ENCODE measurements around the gene CAB39L.

The CAB39L gene

GRCh38 chr13:49443704-49444523, at the start of gene CAB39L, which contains the start of gene SETDB2:
Gene CAB39L, minus strand, starts transcription at chr13:49444064. Its CDS starts 61,154 bp downstream, at chr13:49382910.
Gene SETDB2, plus strand, starts transcription at chr13:49444274. Its CDS starts 7,620 bp downstream, at chr13:49451894.
- peak; percentile 100 for DNase-seq

GRCh38 chr13:49488563-49488962, 44.7 kb upstream of the CAB39L start:
- no peak for DNase-seq

DNA sequence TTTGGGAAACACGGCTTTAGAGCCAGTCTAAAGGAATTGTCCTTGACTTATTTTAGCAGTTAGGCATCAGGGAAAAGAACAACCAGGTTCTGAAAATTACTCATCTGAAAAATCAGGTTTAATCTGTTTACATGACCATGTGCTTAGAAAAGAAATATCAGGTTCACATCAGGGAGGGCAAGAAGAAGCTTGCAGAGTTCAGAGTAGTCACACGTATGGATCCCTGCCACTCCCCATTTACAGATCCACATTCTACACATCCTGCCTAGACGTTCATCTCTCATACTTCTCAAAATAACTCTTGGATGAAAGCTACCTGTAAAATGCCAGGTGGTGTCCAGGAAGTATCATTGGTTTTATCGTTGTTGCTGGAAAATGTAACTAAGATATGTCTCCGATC, 37.9 kb upstream of the CAB39L start:
- DNase-seq, result no peak

GRCh38 chr13:49476529-49476928, 32.7 kb upstream of the CAB39L start:
- no peak for DNase-seq

GRCh38 chr13:49472186-49472585, 28.3 kb upstream of the CAB39L start:
- DNase-seq, result no peak

GRCh38 chr13:49466292-49466838, 22.5 kb upstream of the CAB39L start:
- no peak for DNase-seq

DNA sequence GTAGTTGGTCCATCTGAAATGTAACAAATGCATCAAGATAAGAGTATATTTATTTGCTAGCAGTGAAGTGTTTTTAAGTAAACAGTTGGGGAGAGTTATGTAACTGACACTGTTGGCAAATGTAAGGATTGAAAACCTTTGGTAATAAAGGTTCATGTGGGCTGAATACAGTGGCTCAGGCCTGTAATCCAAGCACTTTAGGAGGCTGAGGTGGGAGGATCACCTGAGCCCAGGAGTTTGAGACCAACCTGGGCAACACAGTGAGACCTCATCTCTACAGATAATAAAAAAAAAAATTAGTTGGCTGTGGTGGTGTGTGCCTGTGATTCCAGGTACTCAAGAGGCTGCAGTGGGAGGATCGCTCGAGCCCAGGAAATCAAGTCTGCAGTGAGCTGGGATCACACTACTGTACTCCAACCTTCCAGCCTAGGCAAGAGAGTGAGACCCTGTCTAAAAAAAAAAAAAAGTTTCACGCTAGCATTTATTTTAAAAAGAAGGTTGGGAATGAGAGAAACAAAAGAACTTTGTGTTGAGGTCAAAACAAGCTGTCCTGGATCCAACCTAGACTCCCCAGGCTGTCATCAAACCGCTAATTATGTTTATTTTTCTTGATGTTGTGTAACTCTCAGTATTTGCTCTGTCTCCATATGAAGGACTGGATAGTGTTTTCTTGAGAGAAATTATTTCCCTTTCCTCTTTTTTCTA, 20.9 kb upstream of the CAB39L start:
- DNase-seq, result no peak

- no peak for DNase-seq
These were observed 20.2 kb upstream of the CAB39L start for GRCh38 chr13:49464085-49464484.

DNA sequence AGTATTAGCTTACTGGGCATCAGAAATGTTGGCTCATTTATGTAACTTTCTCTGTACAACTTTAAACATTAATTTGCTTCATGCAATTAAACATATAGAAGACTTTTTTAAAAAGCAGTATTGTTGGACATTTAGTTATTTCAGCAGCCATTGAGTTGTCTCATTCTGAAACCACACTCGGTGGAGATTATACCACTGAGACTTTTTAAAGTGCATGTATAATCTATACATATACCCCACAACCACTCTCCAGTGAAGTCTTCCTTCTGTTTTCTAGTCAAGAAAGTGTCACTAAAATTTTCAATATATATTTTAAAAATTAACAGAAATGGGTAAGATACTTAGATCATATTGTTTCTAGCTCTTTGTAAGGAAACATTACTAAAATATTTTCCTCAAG, 15.7 kb upstream of the CAB39L start:
- DNase-seq, result no peak

GRCh38 chr13:49457221-49457620, 13.4 kb upstream of the CAB39L start:
- no peak for DNase-seq

- DNase-seq, result no peak
These were observed 12.3 kb upstream of the CAB39L start for GRCh38 chr13:49456156-49456555.

GRCh38 chr13:49455007-49455398, 11.1 kb upstream of the CAB39L start:
- DNase-seq, result no peak

DNA sequence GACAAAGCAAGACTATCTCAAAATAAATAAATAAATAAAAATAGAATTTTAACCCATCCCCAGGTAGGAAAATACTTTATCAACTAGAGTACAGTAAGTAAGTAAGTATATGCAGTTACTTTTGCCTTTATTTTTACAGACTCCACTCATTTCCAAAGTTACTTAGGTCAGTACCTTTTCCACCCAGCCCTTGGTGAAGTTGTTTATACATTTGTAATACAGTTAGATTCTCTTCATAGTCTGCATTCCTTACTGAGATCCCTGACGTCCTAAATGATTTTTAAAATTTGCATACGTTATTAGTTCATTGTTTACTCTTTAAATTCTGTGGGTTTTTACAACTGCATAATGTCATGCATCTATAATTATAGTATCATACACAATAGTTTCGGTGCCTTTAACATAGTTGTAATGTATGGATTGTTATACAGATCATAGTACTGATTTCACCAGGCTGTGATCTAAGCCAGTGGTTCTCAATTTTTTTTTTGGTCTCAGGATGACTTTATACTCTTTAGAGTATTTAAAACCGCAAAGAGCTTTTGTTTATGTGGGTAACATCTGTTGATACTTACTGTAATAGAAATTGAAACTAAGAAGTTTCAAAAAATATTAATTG, 10.6 kb upstream of the CAB39L start:
- DNase-seq, result no peak

- DNase-seq, result no peak
These were observed 9.6 kb upstream of the CAB39L start for GRCh38 chr13:49453465-49453864.

DNA sequence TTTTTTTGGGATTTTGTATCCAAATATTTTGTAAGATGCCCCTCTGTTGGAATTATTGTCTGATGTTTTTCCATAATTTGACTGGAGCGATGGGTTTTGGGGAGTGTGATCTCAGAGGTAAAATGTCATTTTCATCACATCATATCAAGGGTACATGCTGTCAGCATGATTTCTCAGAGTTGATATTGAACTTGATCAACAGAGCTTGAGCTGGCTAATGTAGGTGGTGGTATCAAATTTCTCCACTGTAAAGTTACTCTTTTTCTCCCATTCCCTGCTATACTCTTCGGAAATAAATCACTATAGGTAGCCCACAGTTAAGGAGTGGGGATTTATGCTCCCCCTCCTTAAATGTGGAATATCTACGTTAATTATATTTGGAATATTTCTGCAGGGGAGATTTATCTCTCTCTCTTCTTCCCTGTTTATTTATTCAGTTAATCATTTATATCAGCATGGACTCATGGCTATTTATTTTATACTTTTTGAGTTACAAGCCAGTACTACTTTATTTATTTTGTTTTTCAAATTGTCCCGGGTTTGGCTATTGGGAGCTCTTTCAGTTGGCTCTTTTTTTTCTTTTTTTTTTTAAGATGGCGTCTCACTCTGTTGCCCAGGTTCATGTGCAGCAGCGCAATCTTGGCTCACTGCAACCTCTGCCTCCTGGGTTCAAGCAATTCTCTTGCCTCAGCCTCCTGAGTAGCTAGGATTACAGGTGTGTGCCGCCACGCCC, 9.0 kb upstream of the CAB39L start:
- no peak for DNase-seq

- no peak for DNase-seq
These were observed 6.4 kb upstream of the CAB39L start for GRCh38 chr13:49450105-49450819.

DNA sequence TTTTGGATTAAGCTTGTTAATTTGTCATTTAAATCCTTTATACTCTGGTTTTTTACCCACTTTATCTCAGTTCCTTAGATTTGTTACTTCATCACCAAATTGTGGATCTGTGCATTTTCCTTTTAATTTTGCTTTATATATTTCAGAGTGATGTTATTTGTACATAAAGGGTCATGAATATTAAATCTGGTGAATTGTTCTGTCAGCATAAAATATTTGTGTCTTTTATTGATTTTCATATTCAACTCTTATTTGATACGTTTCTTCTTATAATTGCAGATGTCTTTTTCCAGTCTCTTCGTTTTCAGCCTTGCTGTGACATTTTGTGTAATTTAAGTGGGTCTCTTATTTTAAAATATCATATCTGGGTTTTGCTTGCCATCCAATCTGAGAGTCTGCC, 4.9 kb upstream of the CAB39L start:
- DNase-seq, result no peak

- DNase-seq, result no peak
These were observed 2.6 kb upstream of the CAB39L start for GRCh38 chr13:49446473-49446872.

- peak; percentile 22 for DNase-seq
These were observed 896 bp upstream of the CAB39L start for GRCh38 chr13:49444524-49445395.

DNA sequence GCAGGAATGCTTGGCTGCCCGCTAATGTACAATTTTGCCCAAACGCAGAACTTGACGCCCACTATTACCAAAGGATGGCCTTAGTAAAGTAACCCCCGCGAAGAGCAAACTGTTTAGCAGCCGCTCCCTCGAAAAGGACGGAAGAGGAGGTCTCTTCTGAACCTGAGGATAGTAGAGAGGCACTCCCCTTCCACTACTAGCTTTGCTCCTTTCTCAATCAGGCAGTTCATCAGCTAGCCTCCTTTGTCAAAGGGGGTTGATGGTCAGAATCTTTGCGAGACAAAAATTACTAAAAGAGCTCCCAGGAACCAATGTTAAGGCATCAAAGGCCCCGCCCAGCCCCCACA, 534 bp downstream of the CAB39L start:
- no peak for DNase-seq

DNA sequence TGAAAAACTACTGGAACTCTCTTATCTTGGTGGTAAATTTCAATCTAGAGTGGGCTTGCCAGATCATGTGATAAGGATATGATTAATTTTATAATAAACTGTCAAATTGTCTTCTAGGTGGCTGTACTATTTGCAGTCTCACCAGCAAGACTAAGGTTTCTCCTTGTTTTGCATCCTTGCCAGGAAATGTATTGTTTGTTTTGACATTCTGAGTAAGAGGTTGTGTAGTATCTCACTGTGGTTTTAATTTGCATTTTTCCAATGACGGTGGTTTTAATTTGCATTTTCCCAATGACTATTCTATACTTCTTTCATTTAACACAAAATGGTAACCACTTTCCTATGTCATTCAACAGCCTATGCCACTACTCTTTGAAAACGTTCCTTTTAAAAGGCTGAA, 2.0 kb downstream of the CAB39L start:
- DNase-seq, result no peak

Measured in femur (tissue), 1 donor.